ENCODE measurements around the gene KLHDC8A.

KLHDC8A gene

GRCh38 chr1:205340676-205341075 lies 16.0 kb downstream of the KLHDC8A start:
- no peak overlapping the region for H3K27ac ChIP-seq
- TF ChIP-seq CTCF (conservative IDR thresholded peaks at IDR 0.05), result no peak

- H3K27ac ChIP-seq, result no peak overlapping the region
- TF ChIP-seq CTCF (conservative IDR thresholded peaks at IDR 0.05), result no peak
These were observed 17.0 kb downstream of the KLHDC8A start for GRCh38 chr1:205339717-205340116.

GRCh38 chr1:205339197-205339702 lies 17.5 kb downstream of the KLHDC8A start:
- no peak overlapping the region for H3K27ac ChIP-seq
- no peak for TF ChIP-seq CTCF (conservative IDR thresholded peaks at IDR 0.05)

- no peak overlapping the region for H3K27ac ChIP-seq
- no peak for TF ChIP-seq CTCF (conservative IDR thresholded peaks at IDR 0.05)
These were observed 18.7 kb downstream of the KLHDC8A start for GRCh38 chr1:205338011-205338410.

GRCh38 chr1:205337481-205337880 lies 19.2 kb downstream of the KLHDC8A start:
- no peak overlapping the region for H3K27ac ChIP-seq
- TF ChIP-seq CTCF (conservative IDR thresholded peaks at IDR 0.05), result no peak

- peak; percentile 99 for TF ChIP-seq CTCF (conservative IDR thresholded peaks at IDR 0.05)
- no peak overlapping the region for H3K27ac ChIP-seq
These were observed 21.0 kb downstream of the KLHDC8A start for GRCh38 chr1:205335692-205336091.

- H3K27ac ChIP-seq, result no peak overlapping the region
- TF ChIP-seq CTCF (conservative IDR thresholded peaks at IDR 0.05), result no peak
These were observed 24.5 kb downstream of the KLHDC8A start for GRCh38 chr1:205332015-205332791.

Data from VCaP (cell line).